ENCODE measurements around the gene HSF5.

GRCh38 chr17:58506354-58507080 is 18.3 kb upstream of the HSF5 start:
- no peak for TF ChIP-seq CTCF (IDR thresholded peaks at IDR 0.05; ENCODE audit: extremely low read depth in 1 of 2, insufficient read depth in 1 of 2, low read depth in 1 of 2, low read length in 2 of 2)
- TF ChIP-seq EZH2 (IDR thresholded peaks at IDR 0.05; ENCODE audit: borderline replicate concordance, low read depth, low read length, severe bottlenecking) = no peak
- TF ChIP-seq POLR2A (IDR thresholded peaks at IDR 0.05; ENCODE audit: low read depth, low read length) = no peak
- TF ChIP-seq POLR2AphosphoS5 (IDR thresholded peaks at IDR 0.05; ENCODE audit: insufficient read depth, low read depth, low read length) = no peak
- no peak for TF ChIP-seq FOS (IDR thresholded peaks at IDR 0.05; ENCODE audit: borderline replicate concordance, insufficient read depth, low read length)
